HCT116 (cell line): Measurements from ENCODE around the gene ZBTB20. TPM values are rescaled to one million over a fixed set of nuclear protein-coding genes. Genes with fewer than 3 reads are reported as not detected.

Experiments
- ATAC-seq: fragments of 200-7000 bp; cut with Tn5 transposase; 2 replicates; pipeline ENCODE4 v1.9.1; 2020; ENCODE audit warnings: mild to moderate bottlenecking, moderate library complexity
- BruUV-seq: library from RNA; stranded (reverse); fragments of 400-500 nt; replicated peaks from 2 replicates; lab custom pipeline; 2021; lab: Mats Ljungman, UMichigan
- CTCF ChIA-PET: fragments of 300-600 bp; sonication (Branson Sonifier 250); formaldehyde crosslinking; loops from one replicate; lab custom pipeline; 2021; ENCODE audit warnings: antibody characterized with exemption; lab: Charles Lee
- POLR2A ChIA-PET: fragments of 300-600, 350-600 bp; sonication (Branson Sonifier 250); formaldehyde crosslinking; loops from one replicate; lab custom pipeline; 2021; ENCODE audit warnings: antibody characterized with exemption; lab: Charles Lee
- RAD21 ChIA-PET, 2 experiments: fragments of 300-600 bp; sonication (Branson Sonifier 250); formaldehyde crosslinking; loops; one replicate each; lab custom pipeline; 2023; ENCODE audit warnings: low total read pairs in 2 of 2; ENCODE audit not compliant: uncharacterized antibody in 2 of 2, unreplicated experiment in 2 of 2, low non-redundant PET in 1 of 2; lab: Charles Lee
- DNase-seq: peaks from one replicate; pipeline ENCODE4 v3.0.0-alpha.2; 2010; ENCODE audit warnings: low read depth, low spot score
- H2AFZ ChIP-seq: fragments of 200-600 bp; shearing (Covaris generic), sonication (generic); 2 replicates; pipeline ENCODE4 v1.6.1; 2017; ENCODE audit warnings: low read depth, mixed run types, mixed read lengths, antibody characterized with exemption, low read length; ENCODE audit not compliant: poor library complexity, severe bottlenecking
- H3K27ac ChIP-seq: 2 replicates; pipeline ENCODE4 v1.5.1; 2012; ENCODE audit warnings: low read depth, low read length
- H3K27me3 ChIP-seq: fragments of 200-600 bp; sonication (generic); 2 replicates; pipeline ENCODE4 v1.6.1; 2016; ENCODE audit warnings: mixed run types, low read length, mixed read lengths; ENCODE audit not compliant: insufficient read depth
- H3K36me3 ChIP-seq, 2 experiments: fragments of 200-500 bp in 1 of 2; fragments of 200-600 bp in 1 of 2; sonication (Bioruptor generic) in 1 of 2; sonication (generic) in 1 of 2; 2 replicates each; pipeline versions ENCODE4 v1.5.1 to v1.6.1; 2014 to 2016; ENCODE audit warnings: low read length in 2 of 2, inconsistent platforms in 1 of 2, mixed read lengths in 1 of 2, mixed run types in 1 of 2; ENCODE audit not compliant: insufficient read depth in 2 of 2, control insufficient read depth in 1 of 2
- H3K4me1 ChIP-seq, 2 experiments: fragments of 200-600 bp in 1 of 2; sonication (generic) in 1 of 2; 2 replicates each; pipeline versions ENCODE4 v1.5.1 to v1.6.1; 2012 to 2017; ENCODE audit warnings: low read length in 2 of 2, inconsistent platforms in 1 of 2, mild to moderate bottlenecking in 1 of 2, mixed read lengths in 1 of 2, mixed run types in 1 of 2, moderate library complexity in 1 of 2; ENCODE audit not compliant: insufficient read depth in 2 of 2, control insufficient read depth in 1 of 2
- H3K4me2 ChIP-seq: fragments of 200-600 bp; sonication (generic); 2 replicates; pipeline ENCODE4 v1.6.1; 2017; ENCODE audit warnings: mixed run types, low read length, mixed read lengths
- H3K4me3 ChIP-seq, 2 experiments: fragments of 200-600 bp in 1 of 2; sonication (generic) in 1 of 2; replicated peaks in 1 of 2; 2 replicates each; pipeline ENCODE4 v1.5.1; 2011 to 2016; ENCODE audit warnings: low read length in 2 of 2, control low read depth in 1 of 2, low read depth in 1 of 2, mild to moderate bottlenecking in 1 of 2, mixed read lengths in 1 of 2, mixed run types in 1 of 2
- H3K79me2 ChIP-seq: fragments of 200-600 bp; sonication (generic); 2 replicates; pipeline ENCODE4 v1.6.1; 2017; ENCODE audit warnings: mild to moderate bottlenecking, mixed run types, low read length, moderate library complexity, mixed read lengths; ENCODE audit not compliant: insufficient read depth
- H3K9ac ChIP-seq: fragments of 200-600 bp; sonication (generic); 2 replicates; pipeline ENCODE4 v1.6.1; 2016; ENCODE audit warnings: low read length, mixed read lengths
- H3K9me2 ChIP-seq: fragments of 200-600 bp; sonication (generic), shearing (Covaris generic); 2 replicates; pipeline ENCODE4 v1.6.1; 2017; ENCODE audit warnings: mixed run types, mild to moderate bottlenecking, moderate library complexity; ENCODE audit not compliant: insufficient read depth
- H3K9me3 ChIP-seq, 2 experiments: fragments of 200-500 bp in 1 of 2; fragments of 200-600 bp in 1 of 2; sonication (Bioruptor generic) in 1 of 2; sonication (generic) in 1 of 2; 2 replicates each; pipeline ENCODE4 v1.6.1; 2014 to 2017; ENCODE audit warnings: low read length in 2 of 2, mixed read lengths in 2 of 2, inconsistent platforms in 1 of 2, low read depth in 1 of 2, mild to moderate bottlenecking in 1 of 2, mixed run types in 1 of 2, moderate library complexity in 1 of 2; ENCODE audit not compliant: control insufficient read depth in 1 of 2, insufficient read depth in 1 of 2
- H4K20me1 ChIP-seq: fragments of 200-600 bp; sonication (generic), shearing (Covaris generic); 2 replicates; pipeline ENCODE4 v1.6.1; 2017; ENCODE audit warnings: mixed run types, mild to moderate bottlenecking, moderate library complexity; ENCODE audit not compliant: insufficient read depth
- CEBPB ChIP-seq: IDR thresholded peaks from 2 replicates; pipeline ENCODE4 v1.6.1; 2012; ENCODE audit warnings: low read depth
- ELF1 ChIP-seq: IDR thresholded peaks from 2 replicates; pipeline ENCODE4 v1.6.1; 2012; ENCODE audit warnings: low read depth, borderline replicate concordance
- EZH2 ChIP-seq: fragments of 200-600 bp; sonication (generic); IDR thresholded peaks from 2 replicates; pipeline ENCODE4 v1.6.1; 2017; ENCODE audit warnings: antibody characterized with exemption, mixed run types
- FOSL1 ChIP-seq: IDR thresholded peaks from 2 replicates; pipeline ENCODE4 v1.6.1; 2012; ENCODE audit warnings: low read depth
- JUND ChIP-seq: IDR thresholded peaks from 2 replicates; pipeline ENCODE4 v1.6.1; 2012
- POLR2A ChIP-seq: IDR thresholded peaks from 2 replicates; pipeline ENCODE4 v1.7.0; 2011; ENCODE audit warnings: borderline replicate concordance; ENCODE audit not compliant: insufficient read depth, insufficient read length; ENCODE audit errors: extremely low read depth
- RAD21 ChIP-seq: IDR thresholded peaks from 2 replicates; pipeline ENCODE4 v1.6.1; 2012; ENCODE audit warnings: low read depth, mild to moderate bottlenecking
- YY1 ChIP-seq: IDR thresholded peaks from 2 replicates; pipeline ENCODE4 v1.6.1; 2011; ENCODE audit warnings: low read length, low read depth, moderate library complexity, mild to moderate bottlenecking; ENCODE audit not compliant: insufficient replicate concordance; ENCODE audit errors: extremely low read depth
- ZFX ChIP-seq: fragments of 450-650 bp; IDR thresholded peaks from 2 replicates; pipeline ENCODE4 v1.6.1; 2017
- ZNF274 ChIP-seq: fragments of 200-500 bp; sonication (Bioruptor generic); IDR thresholded peaks from 2 replicates; pipeline ENCODE4 v1.6.1; 2014; ENCODE audit warnings: mild to moderate bottlenecking, low read depth, low read length, inconsistent platforms
- intact Hi-C: fragments of 100-400 bp; cut with micrococcal nuclease; formaldehyde crosslinking; loops from 2 replicates; pipeline ENCODE4 v1.10.0; 2022
- total RNA-seq: library from RNA; stranded (reverse); gene quantifications from one replicate; pipeline ENCODE4 v1.2.1, GENCODE V29; 2021; ENCODE audit not compliant: unreplicated experiment
- TF ChIP-seq, protein P1 (sequence below): IDR thresholded peaks from 2 replicates; pipeline ENCODE4 v1.6.1; 2012; ENCODE audit warnings: low read depth
- TF ChIP-seq, protein P2 (sequence below): IDR thresholded peaks from 2 replicates; pipeline ENCODE4 v1.6.1; 2012

The ZBTB20 gene
- total RNA-seq, 1 experiment from 2014 or later = 42.1 TPM

DNA sequence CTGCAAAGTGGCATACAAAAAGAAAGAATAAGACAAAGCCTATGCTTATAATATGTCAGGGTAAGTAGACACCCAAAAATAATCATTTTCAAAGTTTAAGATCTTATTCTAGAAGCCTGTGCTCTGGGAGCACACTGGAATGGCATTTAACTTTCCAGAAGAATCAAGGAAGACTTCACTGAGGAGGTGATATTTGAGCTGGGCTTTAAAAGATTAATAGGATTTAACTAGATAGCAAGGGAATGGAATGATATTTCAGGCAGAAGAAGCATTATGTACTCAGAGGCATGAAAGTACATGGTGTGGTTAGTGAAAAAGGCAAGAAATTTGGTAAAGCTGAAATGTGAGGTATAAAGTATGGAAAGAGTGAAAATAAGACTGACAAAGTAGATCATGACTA, 106.8 kb downstream of the ZBTB20 start:
- no peak for DNase-seq
- intact Hi-C loops = no loop called here
- Histone ChIP-seq H3K27ac (no peak overlapping the region), H3K9me2 (no peaks in the 10 kb centered on the region), H3K27me3 (no peaks in the 10 kb centered on the region)
- no TSS peak for BruUV-seq
- TF ChIP-seq YY1 (no peak), RAD21 (no peak), JUND (no peak), ELF1 (no peak), FOSL1 (no peak), POLR2A (no peak), CEBPB (no peak), ZNF274 (no peak), EZH2 (no peak), ZFX (no peak)
- TF ChIP-seq, protein P1, sequence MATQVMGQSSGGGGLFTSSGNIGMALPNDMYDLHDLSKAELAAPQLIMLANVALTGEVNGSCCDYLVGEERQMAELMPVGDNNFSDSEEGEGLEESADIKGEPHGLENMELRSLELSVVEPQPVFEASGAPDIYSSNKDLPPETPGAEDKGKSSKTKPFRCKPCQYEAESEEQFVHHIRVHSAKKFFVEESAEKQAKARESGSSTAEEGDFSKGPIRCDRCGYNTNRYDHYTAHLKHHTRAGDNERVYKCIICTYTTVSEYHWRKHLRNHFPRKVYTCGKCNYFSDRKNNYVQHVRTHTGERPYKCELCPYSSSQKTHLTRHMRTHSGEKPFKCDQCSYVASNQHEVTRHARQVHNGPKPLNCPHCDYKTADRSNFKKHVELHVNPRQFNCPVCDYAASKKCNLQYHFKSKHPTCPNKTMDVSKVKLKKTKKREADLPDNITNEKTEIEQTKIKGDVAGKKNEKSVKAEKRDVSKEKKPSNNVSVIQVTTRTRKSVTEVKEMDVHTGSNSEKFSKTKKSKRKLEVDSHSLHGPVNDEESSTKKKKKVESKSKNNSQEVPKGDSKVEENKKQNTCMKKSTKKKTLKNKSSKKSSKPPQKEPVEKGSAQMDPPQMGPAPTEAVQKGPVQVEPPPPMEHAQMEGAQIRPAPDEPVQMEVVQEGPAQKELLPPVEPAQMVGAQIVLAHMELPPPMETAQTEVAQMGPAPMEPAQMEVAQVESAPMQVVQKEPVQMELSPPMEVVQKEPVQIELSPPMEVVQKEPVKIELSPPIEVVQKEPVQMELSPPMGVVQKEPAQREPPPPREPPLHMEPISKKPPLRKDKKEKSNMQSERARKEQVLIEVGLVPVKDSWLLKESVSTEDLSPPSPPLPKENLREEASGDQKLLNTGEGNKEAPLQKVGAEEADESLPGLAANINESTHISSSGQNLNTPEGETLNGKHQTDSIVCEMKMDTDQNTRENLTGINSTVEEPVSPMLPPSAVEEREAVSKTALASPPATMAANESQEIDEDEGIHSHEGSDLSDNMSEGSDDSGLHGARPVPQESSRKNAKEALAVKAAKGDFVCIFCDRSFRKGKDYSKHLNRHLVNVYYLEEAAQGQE = no peak
- TF ChIP-seq, protein P2, sequence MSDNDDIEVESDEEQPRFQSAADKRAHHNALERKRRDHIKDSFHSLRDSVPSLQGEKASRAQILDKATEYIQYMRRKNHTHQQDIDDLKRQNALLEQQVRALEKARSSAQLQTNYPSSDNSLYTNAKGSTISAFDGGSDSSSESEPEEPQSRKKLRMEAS = no peak
- TF ChIP-seq, all 23 proteins: peak for 0
- Histone ChIP-seq H3K4me1 (peaks cover 0 to 10% of the 10 kb centered on the region in 2 experiments; a peak in 2 of 4 replicates), H3K36me3 (no peaks in the 10 kb centered on the region), H2AFZ (no peak overlapping the region), H4K20me1 (no peaks in the 10 kb centered on the region), H3K79me2 (no peaks in the 10 kb centered on the region), H3K9ac (no peak overlapping the region), H3K4me3 (no peak overlapping the region), H3K9me3 (no peaks in the 10 kb centered on the region), H3K4me2 (no peak overlapping the region)
- RAD21 ChIA-PET = no interaction called here
- CTCF ChIA-PET = interaction anchor here (1.4 to 1.5 kb wide), 2 partner anchors 9 to 50 kb away, joined by 5 to 7 read pairs; no protein-coding TSS in a partner anchor
- POLR2A ChIA-PET = no interaction called here
- ATAC-seq = no peak
